ENCODE data around the gene VDR. TPM values are rescaled to one million over a fixed set of nuclear protein-coding genes. Genes with fewer than 3 reads are reported as not detected.
"Not testable (repeated sequence)": the region's sequence is repeated elsewhere in the genome, so short reads cannot be mapped to it uniquely, and the experiment has no call there.

The VDR gene
- total RNA-seq, 6 experiments from 2014 or later, result 8.4 to 14.8 (median 10.1) TPM

DNA sequence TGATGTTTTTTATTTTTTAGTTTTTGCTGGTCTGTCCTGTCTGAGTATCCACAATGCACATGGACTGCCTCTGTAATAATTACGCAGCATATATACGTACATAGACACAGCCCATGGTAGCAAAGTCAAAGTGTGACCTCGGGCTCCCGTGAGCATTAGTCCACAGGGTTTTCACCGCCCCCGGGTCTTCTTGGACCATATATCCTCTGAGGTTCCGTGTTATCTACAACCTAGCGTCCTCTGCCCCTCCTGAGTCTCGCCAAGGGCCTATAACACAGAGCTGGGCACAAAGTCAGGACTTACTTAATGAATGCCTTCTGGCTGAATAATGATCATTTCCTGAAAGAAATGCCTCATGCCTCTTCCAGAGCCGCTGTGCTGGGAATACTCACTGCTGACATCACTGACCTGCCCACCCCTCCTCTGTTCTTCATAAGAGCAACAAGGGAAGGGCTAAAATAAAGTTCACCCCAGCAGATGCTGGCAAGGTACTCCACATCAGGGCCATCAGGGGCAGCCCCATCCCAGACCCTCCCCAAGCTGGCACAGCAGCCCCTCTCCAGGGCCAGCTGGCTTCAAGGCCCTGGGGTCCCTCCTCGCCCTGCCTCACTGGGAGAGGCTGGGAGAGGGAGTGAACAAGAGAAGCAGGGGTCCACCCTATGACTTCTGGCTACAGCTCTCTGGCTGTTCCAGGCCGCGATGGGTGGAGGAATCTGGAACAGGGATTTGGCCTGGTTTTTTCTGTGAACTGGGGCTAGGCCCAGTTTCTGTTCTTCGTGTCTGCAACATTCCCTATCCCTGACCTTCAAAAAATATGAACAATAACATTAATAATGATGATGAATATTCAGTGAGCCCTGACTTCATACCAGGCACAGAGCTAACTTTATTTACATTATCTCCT is 93.0 kb downstream of the VDR start:
- DNase-seq, result peak; percentile 66

DNA sequence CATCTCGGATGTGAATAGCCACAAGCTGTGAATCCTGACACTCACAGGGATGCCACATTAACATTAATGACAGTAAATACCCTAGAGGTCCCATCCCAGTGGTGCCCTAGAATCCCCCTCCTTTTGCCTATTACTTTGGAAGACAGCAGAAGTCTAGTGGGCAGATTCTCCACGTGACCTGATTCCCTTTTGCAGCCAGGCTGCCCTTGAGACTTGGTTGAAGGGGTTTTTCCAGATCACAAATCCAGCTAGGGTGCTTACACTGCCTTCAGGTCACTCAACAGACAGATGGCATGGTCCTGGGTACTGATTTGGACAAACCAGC is 93.8 kb downstream of the VDR start:
- TF ChIP-seq, protein P1, sequence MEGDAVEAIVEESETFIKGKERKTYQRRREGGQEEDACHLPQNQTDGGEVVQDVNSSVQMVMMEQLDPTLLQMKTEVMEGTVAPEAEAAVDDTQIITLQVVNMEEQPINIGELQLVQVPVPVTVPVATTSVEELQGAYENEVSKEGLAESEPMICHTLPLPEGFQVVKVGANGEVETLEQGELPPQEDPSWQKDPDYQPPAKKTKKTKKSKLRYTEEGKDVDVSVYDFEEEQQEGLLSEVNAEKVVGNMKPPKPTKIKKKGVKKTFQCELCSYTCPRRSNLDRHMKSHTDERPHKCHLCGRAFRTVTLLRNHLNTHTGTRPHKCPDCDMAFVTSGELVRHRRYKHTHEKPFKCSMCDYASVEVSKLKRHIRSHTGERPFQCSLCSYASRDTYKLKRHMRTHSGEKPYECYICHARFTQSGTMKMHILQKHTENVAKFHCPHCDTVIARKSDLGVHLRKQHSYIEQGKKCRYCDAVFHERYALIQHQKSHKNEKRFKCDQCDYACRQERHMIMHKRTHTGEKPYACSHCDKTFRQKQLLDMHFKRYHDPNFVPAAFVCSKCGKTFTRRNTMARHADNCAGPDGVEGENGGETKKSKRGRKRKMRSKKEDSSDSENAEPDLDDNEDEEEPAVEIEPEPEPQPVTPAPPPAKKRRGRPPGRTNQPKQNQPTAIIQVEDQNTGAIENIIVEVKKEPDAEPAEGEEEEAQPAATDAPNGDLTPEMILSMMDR (IDR thresholded peaks at IDR 0.05), result no peak
- Mint-ChIP-seq H3K36me3 (ENCODE audit: low read depth) (peaks cover 11% of the 10 kb centered on the region), H3K9me3 (no peaks in the 10 kb centered on the region), H3K27ac (peak overlapping the region; percentile 90), H3K4me3 (peak overlapping the region; percentile 87), H3K4me1 (ENCODE audit: low read depth) (peaks cover 93% of the 10 kb centered on the region), H3K27me3 (ENCODE audit: insufficient read depth) (peaks cover 4% of the 10 kb centered on the region)
- no peak for DNase-seq

More for the DNA sequence above, 93.0 kb downstream of the VDR start:
- peaks cover 99% of the 10 kb centered on the region for H3K4me1 Mint-ChIP-seq (ENCODE audit: low read depth)
- H3K9me3 Mint-ChIP-seq, result no peaks in the 10 kb centered on the region
- peaks cover 7% of the 10 kb centered on the region for H3K27me3 Mint-ChIP-seq (ENCODE audit: insufficient read depth)
- TF ChIP-seq, protein P1 (IDR thresholded peaks at IDR 0.05), result no peak
- H3K4me3 Mint-ChIP-seq, result peak overlapping the region; percentile 87
- peaks cover 11% of the 10 kb centered on the region for H3K36me3 Mint-ChIP-seq (ENCODE audit: low read depth)
- peak overlapping the region; percentile 90 for H3K27ac Mint-ChIP-seq

DNA sequence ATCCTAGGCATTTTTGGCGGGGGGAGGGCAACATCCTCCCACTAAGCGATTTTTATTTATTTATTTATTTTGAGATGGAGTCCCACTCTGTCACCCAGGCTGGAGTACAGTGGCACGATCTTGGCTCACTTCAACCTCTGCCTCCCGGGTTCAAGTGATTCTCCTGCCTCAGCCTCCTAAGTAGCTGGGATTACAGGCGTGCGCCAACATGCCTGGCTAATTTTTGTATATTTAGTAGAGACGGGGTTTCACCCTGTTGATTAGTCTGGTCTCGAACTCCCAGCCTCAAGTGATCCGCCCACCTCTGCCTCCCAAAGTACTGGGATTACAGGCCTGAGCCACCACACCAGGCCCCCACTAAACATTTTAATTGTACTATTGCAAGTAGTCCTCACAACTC is 95.3 kb downstream of the VDR start:
- not testable (repeated sequence) for H3K9me3 Mint-ChIP-seq; DNase-seq; H3K36me3 Mint-ChIP-seq (ENCODE audit: low read depth); H3K27me3 Mint-ChIP-seq (ENCODE audit: insufficient read depth)
- peak overlapping the region; percentile 90 for H3K27ac Mint-ChIP-seq
- H3K4me3 Mint-ChIP-seq, result peak overlapping the region; percentile 17; the same call in 1 of the 2 replicates
- H3K4me1 Mint-ChIP-seq (ENCODE audit: low read depth), result peaks cover 93% of the 10 kb centered on the region

DNA sequence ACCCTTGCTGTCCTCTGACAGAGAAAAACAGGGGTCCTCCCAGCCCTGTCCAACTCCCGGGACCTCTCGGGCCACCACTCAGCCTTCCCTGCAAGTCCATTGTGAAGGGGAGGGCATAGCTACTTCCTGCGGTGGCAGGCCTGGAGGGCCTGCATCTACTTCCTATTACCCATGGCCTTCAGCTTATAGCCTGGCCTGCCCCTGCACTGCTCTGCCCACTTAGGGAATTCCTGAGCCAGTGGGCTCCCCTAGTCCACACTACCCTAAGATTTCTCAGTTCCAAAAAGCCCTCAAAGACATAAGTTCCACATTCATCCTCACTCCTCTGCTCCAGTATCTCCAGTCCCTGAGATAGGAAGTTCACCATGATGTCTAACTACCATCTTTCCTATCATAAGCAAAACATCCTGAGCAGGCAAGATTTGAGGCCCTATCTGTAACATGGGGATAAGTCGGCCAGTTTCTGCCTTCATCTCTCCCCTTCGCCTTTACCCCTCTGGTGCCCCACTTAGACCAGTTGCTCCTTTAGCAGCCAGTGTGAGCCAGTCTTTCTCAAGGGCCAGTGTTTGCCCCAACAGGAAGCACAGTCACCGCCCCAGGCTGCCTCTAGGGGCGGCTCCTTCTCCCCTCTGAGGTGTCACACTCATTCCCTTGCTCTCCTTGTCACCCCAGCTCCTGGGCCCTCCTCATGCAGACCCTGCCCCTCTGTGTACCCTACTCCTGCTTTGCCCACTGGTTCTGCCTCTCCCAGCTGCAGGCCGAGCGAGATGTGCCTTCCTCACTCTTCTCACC is 96.0 kb downstream of the VDR start:
- Mint-ChIP-seq H3K4me3 (peak overlapping the region; percentile 67), H3K27ac (peak overlapping the region; percentile 96)
- DNase-seq, result peak; percentile 41

DNA sequence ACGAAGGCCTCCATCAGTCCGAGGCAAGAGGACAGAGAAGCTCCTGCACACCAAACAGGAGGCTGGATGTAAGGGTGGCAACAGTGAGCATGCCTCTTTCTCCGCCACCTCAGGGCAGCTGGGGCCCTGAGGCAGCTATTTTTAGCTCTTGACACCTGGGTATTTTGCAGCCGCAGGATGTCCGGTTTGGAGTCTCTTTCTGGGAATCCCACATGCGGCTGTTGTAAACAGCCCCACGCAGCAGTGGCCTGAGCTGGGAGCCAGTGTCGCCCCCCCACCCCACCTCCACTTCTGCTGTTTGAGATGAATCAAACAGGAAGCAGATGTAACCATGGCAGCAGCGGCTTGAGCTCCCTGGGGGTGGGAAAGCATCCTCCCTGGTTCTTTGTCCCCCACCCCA is 96.7 kb downstream of the VDR start:
- Mint-ChIP-seq H3K4me3 (peak overlapping the region; percentile 67), H3K36me3 (ENCODE audit: low read depth) (peaks cover 10% of the 10 kb centered on the region), H3K27ac (peak overlapping the region; percentile 96), H3K27me3 (ENCODE audit: insufficient read depth) (peaks cover 5% of the 10 kb centered on the region), H3K9me3 (no peaks in the 10 kb centered on the region), H3K4me1 (ENCODE audit: low read depth) (peaks cover 93% of the 10 kb centered on the region)
- peak; percentile 28 for DNase-seq
- TF ChIP-seq, protein P1 (IDR thresholded peaks at IDR 0.05), result no peak

More for the DNA sequence above, 96.0 kb downstream of the VDR start:
- TF ChIP-seq, protein P1 (IDR thresholded peaks at IDR 0.05), result peak; percentile 65
- H3K36me3 Mint-ChIP-seq (ENCODE audit: low read depth), result peaks cover 5% of the 10 kb centered on the region
- no peaks in the 10 kb centered on the region for H3K9me3 Mint-ChIP-seq
- H3K4me1 Mint-ChIP-seq (ENCODE audit: low read depth), result peaks cover 93% of the 10 kb centered on the region
- H3K27me3 Mint-ChIP-seq (ENCODE audit: insufficient read depth), result peaks cover 2% of the 10 kb centered on the region
